Heart left ventricle (tissue), 13 donors: Measurements from ENCODE around the gene ANGPTL2.

Experiments
- CTCF ChIP-seq, 12 donors: fragments of 200-600 bp; sonication (generic) in 4 of 12; IDR thresholded peaks; one replicate each; pipeline versions ENCODE4 v1.5.0 to v1.8.0; 2018 to 2022; ENCODE audit warnings: antibody characterized with exemption in 12 of 12, mild to moderate bottlenecking in 5 of 12
- POLR2A ChIP-seq, 2 donors: fragments of 450-650 bp; IDR thresholded peaks; one replicate each; pipeline ENCODE4 v1.6.1; 2017; ENCODE audit warnings: antibody characterized with exemption in 2 of 2, mild to moderate bottlenecking in 2 of 2, moderate library complexity in 2 of 2
- donor health status: ischemic (EF 13 %, LVEDD 7.1; RV severe dilation, severe dysfunction).
- donor health status: DM: no; HTN: yes; CAD: no.
- donor health status: DM: no; HTN: no; CAD: no.
- donor health status: ischemic (EF 25% LVEDD 6.9; RV normal size, moderate dysfunction).
- donor health status: ischemic (EF 25% LVEDD 5.7; RV mildly dilated, moderate dysfunction).
- donor health status: ischemic (EF 35%, LVEDD 5.7; RV mildly dilated, moderate dysfunction).
- donor health status: nonischemic (EF 11% LVEDD 7.7; RV severe dilation, severe dysfunction).
- donor health status: DM: yes; HTN: yes; CAD: no.
- donor health status: PGD.
- donor health status: ischemic (EF 29% LVEDD 5.4; RV normal size, mild dysfunction).
- donor health status: nonischemic (EF 23%, LVEDD 6.1; RV moderate dilation, normal function).

GRCh38 chr9:127107171-127107928 is 15.1 kb downstream of the ANGPTL2 start:
- TF ChIP-seq POLR2A (IDR thresholded peaks at IDR 0.05) (no peak), CTCF (IDR thresholded peaks at IDR 0.05) (no peak)
